ENCODE measurements around the gene GMIP.
"Not testable (repeated sequence)": the region's sequence is repeated elsewhere in the genome, so short reads cannot be mapped to it uniquely, and the experiment has no call there.

Gene GMIP

GRCh38 chr19:19606021-19606420 is 37.4 kb downstream of the GMIP start:
- DNase-seq = peak; percentile 49

- no peak for DNase-seq
Observed at GRCh38 chr19:19602713-19603324, 40.6 kb downstream of the GMIP start.

GRCh38 chr19:19602136-19602712 is 41.2 kb downstream of the GMIP start:
- no peak for DNase-seq

- no peak for DNase-seq
Observed at GRCh38 chr19:19600793-19601330, 42.6 kb downstream of the GMIP start.

- not testable (repeated sequence) for DNase-seq
Observed at GRCh38 chr19:19598728-19599451, 44.6 kb downstream of the GMIP start.

GRCh38 chr19:19597809-19598306 is 45.6 kb downstream of the GMIP start:
- no peak for DNase-seq

- no peak for DNase-seq
Observed at GRCh38 chr19:19595171-19595701, 48.2 kb downstream of the GMIP start.

- no peak for DNase-seq
Observed at GRCh38 chr19:19594381-19594780, 49.1 kb downstream of the GMIP start.

GRCh38 chr19:19592690-19593089 is 50.8 kb downstream of the GMIP start:
- DNase-seq = no peak

GRCh38 chr19:19591133-19591825 is 52.2 kb downstream of the GMIP start:
- DNase-seq = peak; percentile 92

GRCh38 chr19:19588546-19588945 is 54.9 kb downstream of the GMIP start:
- DNase-seq = no peak

- DNase-seq = no peak
Observed at GRCh38 chr19:19587771-19588170, 55.7 kb downstream of the GMIP start.

- no peak for DNase-seq
Observed at GRCh38 chr19:19584356-19584755, 59.1 kb downstream of the GMIP start.

GRCh38 chr19:19582471-19582870 is 61.0 kb downstream of the GMIP start:
- DNase-seq = no peak

- DNase-seq = no peak
Observed at GRCh38 chr19:19581391-19581790, 62.1 kb downstream of the GMIP start.

- DNase-seq = no peak
Observed at GRCh38 chr19:19580418-19580817, 63.0 kb downstream of the GMIP start.

- DNase-seq = no peak
Observed at GRCh38 chr19:19579533-19580361, 63.7 kb downstream of the GMIP start.
